GM11168 (cell line): Measurements from ENCODE around the gene TXNDC2.
"Not testable (repeated sequence)": the region's sequence is repeated elsewhere in the genome, so short reads cannot be mapped to it uniquely, and the experiment has no call there.

Experiments
- in situ Hi-C: fragments of 300-500 bp; cut with MboI; formaldehyde crosslinking; loops from one replicate; pipeline ENCODE4 v1.12.0; 2022; ENCODE audit warnings: low sequenced_read_pairs; ENCODE audit not compliant: unreplicated experiment

The TXNDC2 gene

GRCh38 chr18:9878095-9878494, 7.7 kb upstream of the TXNDC2 start:
- in situ Hi-C loops: no loop called here

GRCh38 chr18:9878783-9879242, 7.0 kb upstream of the TXNDC2 start:
- in situ Hi-C loops: no loop called here

GRCh38 chr18:9884090-9884489, 1.7 kb upstream of the TXNDC2 start:
- in situ Hi-C loops: no loop called here

GRCh38 chr18:9884532-9885140, 1.1 kb upstream of the TXNDC2 start:
- in situ Hi-C loops: no loop called here

GRCh38 chr18:9886005-9886348, 204 bp downstream of the TXNDC2 start:
- in situ Hi-C loops: no loop called here

GRCh38 chr18:9887992-9888391, 2.2 kb downstream of the TXNDC2 start:
- in situ Hi-C loops: no loop called here

- in situ Hi-C loops: no loop called here
Measured at GRCh38 chr18:9890196-9890595, 4.4 kb downstream of the TXNDC2 start.

- in situ Hi-C loops: no loop called here
Measured at GRCh38 chr18:9890957-9891356, 5.2 kb downstream of the TXNDC2 start.

- in situ Hi-C loops: not testable (repeated sequence)
Measured at GRCh38 chr18:9891515-9891914, 5.7 kb downstream of the TXNDC2 start.

GRCh38 chr18:9894454-9895068, 8.8 kb downstream of the TXNDC2 start:
- in situ Hi-C loops: no loop called here

GRCh38 chr18:9897129-9897528, 11.4 kb downstream of the TXNDC2 start:
- in situ Hi-C loops: no loop called here

- in situ Hi-C loops: not testable (repeated sequence)
Measured at GRCh38 chr18:9897787-9898291, 12.1 kb downstream of the TXNDC2 start.

- in situ Hi-C loops: no loop called here
Measured at GRCh38 chr18:9898792-9899549, 13.2 kb downstream of the TXNDC2 start.

- in situ Hi-C loops: not testable (repeated sequence)
Measured at GRCh38 chr18:9899550-9899930, 13.8 kb downstream of the TXNDC2 start.

GRCh38 chr18:9900699-9901098, 14.9 kb downstream of the TXNDC2 start:
- in situ Hi-C loops: no loop called here

- in situ Hi-C loops: no loop called here
Measured at GRCh38 chr18:9901377-9901776, 15.6 kb downstream of the TXNDC2 start.

GRCh38 chr18:9902264-9902663, 16.5 kb downstream of the TXNDC2 start:
- in situ Hi-C loops: not testable (repeated sequence)

- in situ Hi-C loops: no loop called here
Measured at GRCh38 chr18:9902832-9903231, 17.1 kb downstream of the TXNDC2 start.

- in situ Hi-C loops: no loop called here
Measured at GRCh38 chr18:9905401-9905922, 19.7 kb downstream of the TXNDC2 start.

- in situ Hi-C loops: no loop called here
Measured at GRCh38 chr18:9906481-9906880, 20.7 kb downstream of the TXNDC2 start.

GRCh38 chr18:9907867-9908266, 22.1 kb downstream of the TXNDC2 start:
- in situ Hi-C loops: no loop called here
